HG03175 (cell line): Measurements from ENCODE around the gene FAM13A.
A peak's percentile ranks its signal among the peaks of the same experiment; 100 is the strongest.
"Not testable (repeated sequence)": the region's sequence is repeated elsewhere in the genome, so short reads cannot be mapped to it uniquely, and the experiment has no call there.

Source experiments
- ATAC-seq: cut with Tn5 transposase; IDR thresholded peaks from one replicate; pipeline ENCODE4 v1.9.1; 2021; ENCODE audit warnings: mild to moderate bottlenecking, moderate library complexity; ENCODE audit not compliant: unreplicated experiment

Gene FAM13A

DNA sequence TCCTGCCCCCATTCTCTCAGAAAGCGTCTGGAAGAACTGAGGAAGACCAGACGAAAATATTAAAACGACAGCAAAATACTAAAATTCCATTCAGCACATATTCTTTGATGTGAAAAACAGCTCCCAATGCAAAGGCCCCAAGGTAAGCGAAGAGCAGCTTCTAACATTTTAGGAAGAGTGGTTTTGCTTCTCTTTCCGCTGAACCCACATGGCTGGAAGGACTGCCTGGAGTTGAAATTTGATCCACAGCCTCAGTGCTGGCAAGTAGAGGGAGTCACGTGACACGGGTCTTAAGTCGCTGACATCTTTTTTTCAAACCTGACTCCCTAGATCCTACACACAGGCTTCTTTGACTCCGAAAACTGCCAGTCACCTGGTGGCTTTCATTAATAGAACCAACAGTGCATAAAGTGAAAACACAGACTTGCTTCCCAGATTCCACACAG, at the start of gene FAM13A:
FAM13A (minus strand) TSS at position 233 of the 446 bp plus-strand sequence; CDS start at position 12, 221 bp downstream.
- no peak for ATAC-seq

DNA sequence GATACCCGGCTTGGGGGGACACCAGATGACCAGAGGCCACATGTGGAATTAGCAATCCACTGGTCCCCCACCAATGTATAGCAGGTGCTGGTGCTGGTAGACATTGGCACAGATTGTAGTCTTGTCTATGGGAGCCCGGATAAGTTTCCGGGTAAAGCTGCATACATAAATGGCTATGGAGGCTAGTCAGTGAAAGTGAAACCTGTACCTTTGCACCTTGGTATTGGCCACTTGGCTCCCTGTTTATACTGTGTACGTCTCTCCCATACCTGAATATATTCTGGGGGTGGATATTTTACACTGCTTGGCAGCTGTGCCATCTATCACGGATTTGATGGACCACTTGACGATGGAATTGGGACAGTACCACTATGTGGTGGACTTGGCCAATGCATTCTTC, 48.7 kb upstream of the FAM13A start:
- ATAC-seq: no peak

DNA sequence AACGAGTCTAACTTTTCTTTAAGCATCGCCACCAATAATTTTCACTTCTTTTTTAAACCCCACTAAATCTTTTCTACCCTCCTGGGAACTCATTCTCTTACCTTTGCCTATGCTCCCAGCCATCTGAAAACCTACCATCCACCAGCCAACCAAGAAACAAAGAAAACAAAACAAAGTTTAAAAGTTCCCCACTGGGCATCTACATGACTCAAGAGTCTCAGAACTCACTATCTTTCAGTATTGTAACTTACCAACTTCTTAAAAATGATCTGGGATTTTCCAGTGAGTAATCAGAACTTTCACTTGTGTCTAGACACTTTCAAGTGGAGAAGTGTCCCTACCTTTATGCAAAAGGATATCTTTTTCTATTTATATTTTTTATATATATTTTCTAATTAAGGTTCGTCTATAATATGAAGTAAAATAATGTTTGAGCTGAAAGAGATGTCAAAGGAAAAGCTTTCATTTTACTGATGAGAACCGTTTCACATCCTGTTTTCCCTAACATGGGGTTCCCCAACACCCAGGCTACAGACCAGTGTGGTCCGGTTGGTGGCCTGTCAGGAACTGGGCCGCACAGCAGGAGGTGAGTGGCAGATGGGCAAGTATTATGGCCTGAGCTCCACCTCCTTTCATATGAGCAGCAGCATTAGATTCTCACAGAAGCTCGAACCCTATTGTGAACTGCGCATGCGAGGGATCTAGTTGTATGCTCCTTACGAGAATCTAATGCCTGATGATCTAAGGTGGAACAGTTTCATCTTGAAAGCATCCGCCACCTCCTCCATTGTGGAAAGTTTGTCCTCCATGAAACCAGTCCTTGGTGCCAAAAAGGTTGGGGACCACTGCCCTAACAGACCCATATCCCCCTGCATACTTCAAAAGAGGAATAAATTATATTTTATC, 44.5 kb upstream of the FAM13A start:
- ATAC-seq: peak; percentile 93

DNA sequence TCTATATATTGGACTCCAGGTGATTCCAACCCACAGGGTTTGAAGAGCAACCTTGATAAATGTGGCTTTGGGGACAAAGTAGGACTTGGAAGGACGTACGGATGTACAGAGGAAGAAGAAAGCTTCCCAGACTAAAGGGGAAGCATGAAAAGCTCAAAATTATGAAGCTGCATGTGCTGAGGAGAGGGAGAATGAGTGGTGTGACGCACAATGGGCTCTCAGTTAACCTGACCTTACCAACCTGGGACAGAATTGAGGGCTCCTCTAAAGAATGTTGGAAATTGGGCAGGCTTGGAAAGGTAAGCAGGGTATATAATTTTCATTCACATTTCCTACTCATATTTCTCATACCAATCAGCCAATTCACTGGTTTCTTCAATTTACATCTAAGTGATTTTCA, 43.9 kb upstream of the FAM13A start:
- peak; percentile 2 for ATAC-seq

DNA sequence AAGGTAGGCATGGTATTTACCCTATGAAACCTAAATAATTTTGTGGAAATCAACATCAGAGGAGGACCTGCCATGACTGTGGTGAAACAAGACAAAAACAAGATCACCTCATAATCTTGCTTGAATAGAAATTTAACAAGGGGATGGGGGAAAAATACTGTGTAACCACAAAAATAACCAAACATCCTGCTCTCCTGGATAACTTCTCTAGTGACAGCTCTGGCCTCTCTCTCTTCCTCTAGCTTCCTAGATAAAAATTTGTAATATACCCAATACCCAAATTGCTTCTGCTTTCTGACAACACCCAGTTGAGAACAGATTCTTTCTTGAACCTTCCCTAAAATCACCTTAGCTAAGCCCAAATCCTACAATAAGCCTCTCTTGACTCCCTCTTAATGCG, 42.5 kb upstream of the FAM13A start:
- ATAC-seq: no peak

DNA sequence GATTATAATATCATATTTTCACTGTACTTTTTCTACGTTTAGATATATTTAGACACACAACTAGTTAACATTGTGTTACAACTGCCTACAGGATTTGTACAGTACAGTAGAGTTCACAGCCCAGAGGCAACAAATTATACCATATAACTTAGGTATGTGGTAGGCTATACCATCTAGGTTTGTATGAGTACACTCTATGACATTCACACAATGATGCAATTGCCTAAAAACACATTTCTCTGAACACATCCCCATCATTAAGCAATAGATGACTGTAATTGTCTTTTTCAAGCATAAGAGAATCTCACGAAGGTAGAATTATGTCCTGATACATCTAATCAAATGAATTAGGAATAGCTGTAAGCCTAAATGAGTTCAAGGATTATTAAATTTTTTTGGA, 42.0 kb upstream of the FAM13A start:
- no peak for ATAC-seq

DNA sequence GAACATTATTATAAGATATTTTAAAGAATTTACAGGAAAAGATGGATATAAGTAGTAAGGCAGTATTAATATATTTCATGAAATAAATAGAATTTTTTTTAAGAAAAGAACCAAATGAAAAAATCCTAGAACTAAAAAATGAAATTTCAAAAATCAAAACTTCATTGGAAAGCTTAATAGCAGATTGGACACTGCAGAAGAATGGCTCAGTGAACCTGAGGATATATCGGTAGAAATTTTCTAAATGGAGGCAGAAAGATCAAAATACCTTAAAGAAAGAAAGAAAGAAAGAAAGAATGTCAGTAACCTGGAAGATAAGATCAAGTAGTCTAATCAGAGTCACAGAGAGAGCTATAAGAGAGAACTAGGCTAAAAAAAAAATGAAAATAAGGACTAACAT, 21.3 kb upstream of the FAM13A start:
- ATAC-seq: no peak

DNA sequence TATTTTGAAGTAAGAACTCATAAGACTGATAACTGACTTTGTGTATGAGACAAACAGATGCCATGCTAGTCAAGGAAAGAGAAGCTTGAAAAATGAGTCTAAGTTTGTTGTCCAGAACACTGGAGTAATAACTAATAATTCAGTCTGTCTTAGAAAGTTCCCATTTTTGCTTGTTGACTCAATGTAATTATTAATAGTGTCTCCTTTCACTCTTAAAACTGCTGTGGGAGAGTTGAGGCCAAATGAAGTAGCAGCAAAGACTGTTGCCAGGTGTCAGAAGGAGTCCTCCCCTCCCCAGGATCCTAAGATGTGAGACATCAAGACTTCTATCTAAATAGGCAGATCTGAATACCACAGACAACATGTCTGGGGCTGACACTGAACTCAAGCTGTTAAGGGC, 20.8 kb upstream of the FAM13A start:
- no peak for ATAC-seq

DNA sequence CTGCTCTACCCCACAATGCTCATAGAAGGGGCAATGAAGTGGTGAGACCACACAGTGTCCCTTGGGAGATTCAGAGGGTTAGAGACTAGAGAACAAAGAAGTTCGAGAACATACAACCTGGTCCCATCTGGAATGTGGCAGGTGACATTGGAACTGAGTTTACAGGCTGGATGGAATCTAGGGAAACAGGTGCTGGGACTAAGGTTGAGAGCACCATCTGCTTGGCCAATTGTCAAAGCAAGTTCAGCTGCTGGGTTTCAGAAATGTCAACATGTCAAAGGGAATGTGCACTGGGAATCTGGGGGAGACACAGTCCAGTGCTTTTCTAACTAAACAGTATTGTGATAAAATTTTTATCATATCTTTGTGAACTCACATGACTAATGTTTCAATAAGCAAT, 15.9 kb upstream of the FAM13A start:
- ATAC-seq: no peak

DNA sequence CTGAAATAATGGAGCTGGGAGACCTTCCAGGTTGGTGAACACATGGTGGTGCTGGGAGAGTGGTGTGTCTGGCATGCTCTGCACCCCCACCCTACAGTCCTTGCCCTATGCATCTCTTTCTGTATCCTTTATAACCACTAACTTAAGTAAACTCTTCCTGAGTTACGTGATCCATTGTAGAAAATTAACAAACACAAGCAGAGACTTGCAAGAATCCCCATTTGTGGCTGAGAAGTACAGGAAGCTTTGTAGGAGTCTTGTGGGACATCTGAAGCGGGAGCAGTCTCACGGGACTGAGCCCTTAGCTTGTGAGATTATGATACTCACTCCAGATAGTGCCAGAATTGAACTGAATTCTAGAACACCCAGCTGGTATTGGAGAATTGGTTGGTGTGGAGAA, 14.3 kb upstream of the FAM13A start:
- ATAC-seq: no peak

DNA sequence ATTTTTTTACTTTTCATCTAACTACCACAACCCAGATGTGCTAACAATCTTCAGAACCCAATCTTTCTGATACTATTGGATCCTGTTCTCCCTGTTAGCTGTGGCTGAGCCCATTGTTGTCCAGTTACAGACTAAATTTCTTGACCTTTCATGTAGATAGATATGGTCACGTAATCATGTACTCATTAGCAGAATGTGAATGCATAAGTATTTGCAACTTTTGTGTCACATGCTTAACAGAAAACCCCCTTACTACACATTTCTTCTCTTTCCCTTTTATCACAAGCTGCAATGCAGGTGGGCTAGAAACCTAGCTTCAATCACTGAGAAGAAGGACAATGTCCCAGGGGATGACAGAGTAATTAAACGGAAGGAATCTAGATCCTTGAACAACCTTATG, 13.1 kb upstream of the FAM13A start:
- peak; percentile 53 for ATAC-seq

DNA sequence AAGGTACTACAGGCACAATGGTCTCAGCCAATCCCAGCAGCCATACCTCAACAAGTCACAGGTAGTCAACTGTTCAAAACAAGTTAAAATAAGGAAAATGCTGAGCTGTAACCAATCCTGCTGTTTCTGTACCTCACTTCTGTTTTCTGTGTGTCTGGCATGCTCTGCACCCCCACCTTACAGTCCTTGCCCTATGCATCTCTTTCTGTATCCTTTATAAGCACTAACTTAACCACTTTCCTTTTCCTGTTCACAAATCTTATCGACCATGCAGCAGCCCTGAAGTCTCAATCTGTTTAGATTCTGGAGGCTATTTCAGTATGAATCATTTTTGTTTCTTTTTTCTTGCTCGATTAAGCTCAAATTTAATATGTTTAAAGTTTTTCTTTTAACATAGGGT, 12.5 kb upstream of the FAM13A start:
- ATAC-seq: peak; percentile 81

DNA sequence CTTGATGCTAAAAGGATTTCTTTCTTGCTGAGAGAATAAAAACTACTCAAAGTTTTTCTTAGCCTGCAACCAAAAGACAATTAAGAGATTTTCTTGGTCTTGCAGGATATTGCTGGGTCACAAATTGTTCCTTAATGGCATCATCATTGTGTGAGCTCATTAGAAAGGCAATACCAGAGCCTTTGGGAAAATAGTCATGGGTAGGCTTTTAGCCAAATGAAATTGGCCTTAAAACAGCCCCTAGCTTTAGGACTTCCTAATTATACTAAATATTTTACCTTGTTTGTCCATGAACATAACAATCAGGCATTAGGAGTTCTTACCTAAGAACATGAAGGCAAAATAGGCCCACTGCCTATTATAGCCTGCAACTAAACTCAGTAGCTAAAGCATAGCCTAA, 10.4 kb upstream of the FAM13A start:
- no peak for ATAC-seq

DNA sequence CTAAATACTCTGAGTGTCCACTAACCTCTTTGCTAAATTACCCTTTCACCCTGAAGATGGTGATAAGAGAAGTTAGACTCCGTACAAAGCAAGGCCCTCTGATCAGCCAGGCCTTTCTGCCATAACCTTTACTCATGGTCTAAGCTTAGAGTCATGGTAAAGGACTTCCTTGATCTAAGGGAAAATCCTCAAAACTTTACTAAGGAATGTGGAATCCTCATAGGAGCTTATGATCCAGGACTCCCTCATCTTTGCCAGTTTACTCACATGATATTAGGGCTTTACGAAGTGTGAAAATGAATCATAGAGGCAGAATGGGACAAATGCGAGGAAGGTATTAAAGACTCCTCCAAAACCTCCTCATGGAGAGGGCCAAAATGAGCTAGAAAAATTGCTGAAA, 7.9 kb upstream of the FAM13A start:
- ATAC-seq: no peak

DNA sequence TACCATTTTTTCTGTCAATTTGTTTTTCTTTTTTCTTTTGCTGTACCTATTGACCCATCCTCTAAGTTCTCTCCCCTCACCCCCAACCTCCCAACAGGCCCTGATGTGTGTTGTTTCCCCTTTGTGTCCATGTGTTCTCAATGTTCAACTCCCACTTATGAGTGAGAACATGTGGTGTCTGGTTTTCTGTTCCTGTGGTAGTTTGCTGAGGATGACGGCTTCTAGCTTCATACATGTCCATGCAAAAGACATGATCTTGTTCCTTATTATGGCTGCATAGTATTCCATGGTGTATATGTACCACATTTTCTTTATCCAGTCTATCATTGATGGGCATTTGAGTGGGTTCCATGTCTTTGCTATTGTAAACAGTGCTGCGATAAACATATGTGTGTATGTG, 859 bp upstream of the FAM13A start:
- not testable (repeated sequence) for ATAC-seq

DNA sequence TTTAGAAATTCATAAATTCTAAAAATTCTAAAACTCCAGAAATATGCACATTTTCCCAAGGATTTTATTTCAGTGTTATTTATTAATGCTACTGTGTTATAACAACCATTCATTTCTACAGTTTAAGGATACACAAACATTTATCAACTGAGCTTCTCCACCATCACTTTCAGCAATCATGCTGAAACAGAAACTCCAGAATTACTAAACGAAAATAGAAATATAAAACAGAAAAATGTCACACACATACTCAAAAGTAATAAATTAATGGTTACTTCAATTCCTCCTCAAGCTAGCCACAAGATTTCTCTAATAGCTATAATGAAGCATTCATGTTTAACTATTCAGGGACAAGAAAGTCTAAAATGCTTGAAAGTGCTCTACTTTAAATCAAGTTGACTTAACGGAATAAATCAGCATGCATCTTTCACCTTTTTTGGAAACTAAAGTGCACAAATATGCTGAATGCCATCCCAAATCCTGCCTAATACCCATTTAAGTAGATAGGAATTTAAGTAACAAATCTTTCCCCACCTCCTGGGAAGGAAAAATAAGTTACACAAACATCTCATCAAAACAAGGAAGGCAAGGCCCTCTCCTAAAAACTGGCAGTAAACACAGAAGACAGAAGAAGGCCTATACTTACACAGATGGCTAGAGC, 563 bp downstream of the FAM13A start:
- ATAC-seq: no peak

DNA sequence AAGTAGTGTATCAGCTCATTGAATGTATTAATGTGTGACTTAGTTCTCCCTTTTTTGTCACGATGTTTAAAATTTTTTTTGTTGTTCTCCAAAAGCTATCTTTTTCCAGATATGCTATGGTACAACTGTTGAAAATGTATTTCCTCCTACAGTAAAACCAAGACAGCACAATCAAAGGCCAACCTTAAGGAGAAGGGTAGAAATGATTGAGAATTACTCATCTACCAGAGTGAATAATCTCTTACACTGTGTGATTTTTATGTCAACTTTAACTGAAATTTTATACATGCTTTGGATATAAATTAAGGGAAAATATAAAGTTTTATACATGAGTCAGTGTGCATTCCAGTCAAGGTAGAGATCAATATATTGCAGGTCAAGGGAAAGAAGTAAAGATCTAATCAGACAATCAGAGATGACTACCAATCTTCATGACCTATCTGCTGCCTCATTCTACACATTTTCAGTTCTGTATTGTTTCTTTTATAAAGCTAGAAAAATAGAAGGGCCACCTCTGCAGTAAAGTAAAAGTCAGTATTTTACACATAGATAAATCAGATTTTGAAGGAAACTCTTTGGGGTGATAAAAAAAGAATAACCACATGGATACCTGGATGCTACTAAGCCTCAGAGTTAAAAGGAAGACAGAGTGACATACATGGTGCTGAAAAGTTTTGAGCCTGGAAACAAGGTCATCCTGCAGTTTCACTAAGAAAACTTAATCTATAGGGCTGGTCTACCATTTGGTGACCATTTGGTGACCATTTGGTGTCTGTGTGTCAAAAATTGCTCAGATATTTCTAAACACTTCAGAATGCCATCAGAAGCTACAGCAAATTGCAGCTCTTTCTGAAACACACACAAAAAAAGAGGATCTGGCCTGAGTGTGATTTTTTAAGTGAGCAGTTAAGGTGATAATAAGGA, 1.6 kb downstream of the FAM13A start:
- ATAC-seq: no peak

DNA sequence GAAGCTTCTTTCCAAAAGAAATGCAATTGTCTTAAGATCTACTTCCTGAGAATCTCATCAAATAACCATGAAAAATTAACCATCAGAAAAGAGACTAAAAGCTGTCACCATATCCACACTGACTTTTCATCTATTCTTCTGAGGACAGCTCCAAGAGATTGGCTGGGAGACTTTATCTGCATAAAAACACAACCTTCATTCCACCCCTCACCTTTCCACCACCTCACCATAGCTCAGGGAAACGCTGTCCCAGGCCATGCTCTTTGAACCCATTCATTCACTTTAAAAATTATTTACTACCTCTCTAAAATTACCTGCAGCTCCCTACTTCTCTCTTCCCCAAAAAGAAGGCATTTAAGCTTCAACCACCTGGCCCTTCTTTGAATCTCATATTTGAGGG, 2.4 kb downstream of the FAM13A start:
- ATAC-seq: no peak

DNA sequence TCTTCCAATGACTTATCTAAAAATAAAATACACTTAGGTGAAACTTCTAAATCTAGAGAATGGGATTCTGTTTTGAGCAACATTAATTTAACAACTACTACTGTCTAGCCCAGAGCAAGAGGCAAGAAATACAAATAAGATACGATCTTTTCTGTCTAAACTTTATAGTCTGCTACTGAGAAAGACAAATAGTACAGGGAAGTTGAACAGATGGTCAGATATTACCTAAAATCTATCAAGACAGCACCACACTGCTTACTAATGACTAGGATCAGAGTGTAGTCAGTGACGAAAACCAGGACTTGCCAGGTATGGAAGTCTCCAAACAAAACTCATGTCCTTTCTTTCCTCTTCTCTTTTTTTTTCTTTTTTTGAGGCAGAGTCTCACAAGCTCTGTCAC, 7.1 kb downstream of the FAM13A start:
- ATAC-seq: no peak

DNA sequence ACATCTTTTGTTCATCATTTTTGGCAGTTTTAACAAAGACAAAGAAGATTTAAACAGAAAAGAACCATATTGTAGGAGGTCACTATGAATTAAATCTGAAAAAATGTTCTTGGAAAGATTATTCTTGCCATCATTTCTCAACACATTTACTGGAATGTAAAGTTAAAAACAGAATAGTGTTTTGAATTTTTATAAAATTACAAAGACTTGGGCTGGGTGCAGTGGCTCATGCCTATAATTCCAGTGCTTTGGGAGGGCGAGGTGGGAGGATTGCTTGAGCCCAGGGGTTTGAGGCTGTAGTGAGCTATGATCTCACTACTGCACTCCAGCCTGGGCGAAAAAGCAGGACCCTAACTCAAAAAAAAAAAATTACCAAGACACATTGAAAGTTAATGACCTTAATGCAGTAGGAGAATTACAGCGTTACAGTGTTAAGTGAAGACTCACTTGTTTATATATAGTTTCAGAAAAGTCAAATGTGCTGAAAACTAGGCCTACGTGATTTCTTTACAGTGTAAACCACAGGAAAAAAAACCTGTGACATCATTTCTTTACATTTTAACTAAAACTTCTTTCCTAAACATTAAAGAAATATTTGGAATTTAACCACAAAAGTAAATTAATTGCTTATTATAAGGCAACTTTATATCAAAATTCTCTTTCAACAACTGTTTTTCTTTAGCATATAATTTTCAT, 7.9 kb downstream of the FAM13A start:
- no peak for ATAC-seq
